ENCODE data around the gene GNG2.

GRCh38 chr14:51999084-51999483, 138.7 kb downstream of the GNG2 start:
- TF ChIP-seq CTCF (IDR thresholded peaks at IDR 0.05; ENCODE audit: insufficient read depth, low read length, poor library complexity, severe bottlenecking) (no peak), EZH2phosphoT487 (conservative IDR thresholded peaks at IDR 0.05; ENCODE audit: low read length) (no peak)
